ENCODE results near the gene ATG4B. TPM values are rescaled to one million over a fixed set of nuclear protein-coding genes. Genes with fewer than 3 reads are reported as not detected.

The ATG4B gene
- total RNA-seq, 1 experiment from 2014 or later, result 133 TPM

GRCh38 chr2:241670333-241671110 lies 33.0 kb downstream of the ATG4B start (continued):
- TF ChIP-seq KAT7 (CRISPR knock-in tag; IDR thresholded peaks at IDR 0.05; ENCODE audit: borderline replicate concordance) (no peak), HMGA2 (CRISPR knock-in tag; IDR thresholded peaks at IDR 0.05) (no peak), ZNF232 (CRISPR knock-in tag; IDR thresholded peaks at IDR 0.05) (no peak)

- ATAC-seq (no peak), DNase-seq (ENCODE audit: low spot score) (no peak)
- Mint-ChIP-seq H3K4me3 (no peak overlapping the region), H3K36me3 (peaks cover 33% of the 10 kb centered on the region), H3K9me3 (no peaks in the 10 kb centered on the region), H3K27ac (0 out of 2 replicates have a peak overlapping the region, but pooled peaks have one; percentile 53), H3K27me3 (ENCODE audit: low read depth) (no peaks in the 10 kb centered on the region), H3K4me1 (peaks cover 2% of the 10 kb centered on the region; the same call in 1 of the 2 replicates)
- ChIA-PET POLR2A (no interaction called here), CTCF (no interaction called here)
- TF ChIP-seq ZBTB43 (CRISPR knock-in tag; IDR thresholded peaks at IDR 0.05) (no peak), SOX15 (CRISPR knock-in tag; IDR thresholded peaks at IDR 0.05) (no peak)
Measured at GRCh38 chr2:241671457-241672240, 34.2 kb downstream of the ATG4B start.

- POLR2A ChIA-PET, result interaction anchor here (0.6 kb wide), 1 partner anchor 549 kb away, joined by 4 read pairs; no protein-coding TSS in a partner anchor
- Mint-ChIP-seq H3K27ac (no peak overlapping the region), H3K4me1 (peaks cover 2% of the 10 kb centered on the region; the same call in 1 of the 2 replicates)
- TF ChIP-seq RORB (CRISPR knock-in tag; IDR thresholded peaks at IDR 0.05) (no peak), ATF3 (CRISPR knock-in tag; conservative IDR thresholded peaks at IDR 0.05) (no peak), GTF2I (CRISPR knock-in tag; conservative IDR thresholded peaks at IDR 0.05) (no peak), MYBL2 (CRISPR knock-in tag; IDR thresholded peaks at IDR 0.05) (no peak), ZNF396 (CRISPR knock-in tag; IDR thresholded peaks at IDR 0.05; ENCODE audit: borderline replicate concordance) (no peak), OVOL2 (CRISPR knock-in tag; IDR thresholded peaks at IDR 0.05; ENCODE audit: borderline replicate concordance) (no peak), PRDM15 (CRISPR knock-in tag; IDR thresholded peaks at IDR 0.05) (no peak), ZBTB43 (CRISPR knock-in tag; IDR thresholded peaks at IDR 0.05) (no peak), ZNF512 (CRISPR knock-in tag; IDR thresholded peaks at IDR 0.05; ENCODE audit: borderline replicate concordance) (no peak), ZSCAN18 (CRISPR knock-in tag; IDR thresholded peaks at IDR 0.05) (no peak), FOXP1 (CRISPR knock-in tag; IDR thresholded peaks at IDR 0.05; ENCODE audit: borderline replicate concordance) (no peak), NR1H2 (CRISPR knock-in tag; IDR thresholded peaks at IDR 0.05) (no peak), CREM (CRISPR knock-in tag; IDR thresholded peaks at IDR 0.05) (no peak)
Measured at GRCh38 chr2:241672243-241673188, 35.0 kb downstream of the ATG4B start.

More at GRCh38 chr2:241672243-241673188, 35.0 kb downstream of the ATG4B start:
- DNase-seq (ENCODE audit: low spot score) (no peak), ATAC-seq (no peak)
- CTCF ChIA-PET, result no interaction called here
- Mint-ChIP-seq H3K4me3 (no peak overlapping the region), H3K36me3 (peaks cover 36% of the 10 kb centered on the region), H3K27me3 (ENCODE audit: low read depth) (no peaks in the 10 kb centered on the region), H3K9me3 (no peaks in the 10 kb centered on the region)
